ENCODE measurements around the gene TNNC1.

TNNC1 gene

DNA sequence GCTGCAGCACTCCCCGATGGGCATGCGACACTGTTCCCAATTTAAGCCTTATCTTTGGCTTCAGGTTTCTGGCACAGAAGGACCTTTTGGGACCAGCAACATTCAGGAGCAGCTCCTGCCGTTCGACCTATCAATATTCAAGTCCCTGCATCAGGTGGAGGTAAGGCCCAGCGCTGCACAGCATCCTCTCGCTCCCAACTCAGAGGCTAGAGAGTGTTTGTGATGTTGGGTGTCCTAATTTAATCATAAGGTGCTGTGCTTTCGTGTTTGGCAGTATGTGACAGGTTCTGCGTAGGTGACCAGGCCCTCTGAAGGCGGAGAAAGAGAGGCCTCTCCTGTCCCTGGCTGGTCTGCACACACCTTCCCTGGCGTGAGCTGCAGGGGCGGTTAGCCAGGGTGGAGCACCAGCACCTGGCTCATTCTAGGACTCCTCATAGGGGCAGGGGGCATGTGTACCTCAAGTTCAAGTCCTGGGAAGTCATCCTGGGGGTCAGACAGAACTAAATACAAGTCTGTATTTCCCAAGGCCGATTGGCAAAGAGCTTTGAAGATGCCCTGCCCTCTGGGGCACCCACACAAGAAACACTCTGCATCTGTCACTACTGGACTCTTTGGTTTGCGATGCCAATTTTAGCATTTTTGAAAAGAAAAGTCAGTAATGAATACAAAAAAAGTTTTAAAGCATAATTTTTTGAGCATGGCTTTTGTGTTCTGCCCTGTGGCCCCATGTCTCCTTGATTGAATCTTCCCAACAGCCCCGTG lies 18.6 kb upstream of the TNNC1 start:
- H3K9me3 ChIP-seq (ENCODE audit: control insufficient read depth, low read length) = no peaks in the 10 kb centered on the region
- no peak overlapping the region for H3K4me3 ChIP-seq (ENCODE audit: insufficient read depth, low read depth, low read length)
- no peaks in the 10 kb centered on the region for H3K4me1 ChIP-seq (ENCODE audit: control insufficient read depth, insufficient read depth, low read length)
- H3K36me3 ChIP-seq (ENCODE audit: control insufficient read depth, insufficient read depth, low read length) = peaks cover 63% of the 10 kb centered on the region
- H3K27ac ChIP-seq (ENCODE audit: insufficient read depth, low read depth, low read length, poor library complexity, severe bottlenecking) = no peak overlapping the region
- no peaks in the 10 kb centered on the region for H3K27me3 ChIP-seq (ENCODE audit: control insufficient read depth, insufficient read depth, low read length, poor library complexity, severe bottlenecking)
- WGBS, 2 experiments = 88% methylated on average over 14 of the region's 14 CpGs

DNA sequence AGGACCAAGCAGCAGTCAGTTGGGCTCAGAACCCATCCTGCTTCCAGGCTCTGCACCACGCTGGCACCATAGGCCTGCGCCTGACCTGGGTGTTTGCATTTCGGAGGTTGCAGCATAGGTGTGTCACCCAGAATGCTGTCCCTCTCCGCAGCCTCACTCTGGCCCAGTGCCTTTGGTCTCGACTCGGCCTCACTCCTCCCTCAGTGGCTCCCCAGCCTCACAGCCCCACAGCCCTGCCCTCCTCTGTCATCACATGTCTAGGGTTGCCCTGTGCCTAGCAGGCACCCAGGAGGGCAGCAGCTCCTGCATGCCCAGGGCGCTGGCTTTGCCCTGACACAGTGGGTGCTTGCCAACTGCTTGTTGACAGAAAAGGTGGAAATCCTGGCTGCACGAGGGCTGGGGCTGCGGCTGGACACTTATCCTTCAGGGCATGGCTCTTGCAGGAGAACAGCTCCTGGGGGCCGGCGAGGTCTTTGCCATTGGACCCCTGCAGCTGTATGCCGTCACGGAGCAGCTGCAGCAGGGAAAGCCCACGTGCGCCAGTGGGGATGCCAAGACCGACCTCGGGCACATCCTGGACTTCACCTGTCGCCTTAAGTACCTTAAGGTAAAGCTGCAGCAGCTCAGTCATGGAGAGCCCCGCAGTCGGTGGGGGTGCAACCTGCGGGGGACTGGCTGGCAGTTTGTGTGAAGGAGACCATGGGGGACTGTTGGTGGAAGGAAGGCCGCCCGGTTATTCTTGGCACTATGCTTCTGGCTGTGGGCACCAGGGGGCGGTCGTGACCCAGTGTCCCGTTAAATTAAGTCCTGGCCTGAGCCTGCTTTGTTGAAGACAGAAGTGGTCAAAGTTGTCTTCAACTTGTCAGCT lies 17.8 kb upstream of the TNNC1 start:
- 85 to 86% methylated on average over 26 of the region's 26 CpGs for WGBS, 2 experiments
- peaks cover 55% of the 10 kb centered on the region for H3K36me3 ChIP-seq (ENCODE audit: control insufficient read depth, insufficient read depth, low read length)
- H3K27ac ChIP-seq (ENCODE audit: insufficient read depth, low read depth, low read length, poor library complexity, severe bottlenecking) = no peak overlapping the region
- H3K27me3 ChIP-seq (ENCODE audit: control insufficient read depth, insufficient read depth, low read length, poor library complexity, severe bottlenecking) = no peaks in the 10 kb centered on the region
- no peaks in the 10 kb centered on the region for H3K4me1 ChIP-seq (ENCODE audit: control insufficient read depth, insufficient read depth, low read length)
- H3K4me3 ChIP-seq (ENCODE audit: insufficient read depth, low read depth, low read length) = no peak overlapping the region
- H3K9me3 ChIP-seq (ENCODE audit: control insufficient read depth, low read length) = no peaks in the 10 kb centered on the region

DNA sequence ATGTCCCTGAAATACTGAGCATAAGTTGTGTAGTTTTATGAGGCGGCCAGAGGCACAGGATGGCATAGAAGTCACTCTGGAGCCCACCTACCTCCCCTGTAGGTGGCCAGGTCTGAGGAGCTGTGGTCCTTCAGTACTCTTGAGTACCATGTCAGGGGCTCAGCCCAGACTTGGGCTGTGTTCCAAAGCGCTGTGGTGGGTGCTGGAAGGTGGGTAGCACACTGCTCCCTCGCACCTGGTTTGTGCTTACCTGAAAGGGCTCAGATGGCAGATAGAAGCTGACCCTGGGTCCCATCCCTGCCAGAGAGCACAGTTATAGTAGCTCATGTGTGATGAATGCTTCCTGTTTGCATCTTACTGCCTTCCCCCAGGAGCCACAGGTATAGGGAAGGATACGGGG lies 17.1 kb upstream of the TNNC1 start:
- peaks cover 48% of the 10 kb centered on the region for H3K36me3 ChIP-seq (ENCODE audit: control insufficient read depth, insufficient read depth, low read length)
- H3K27me3 ChIP-seq (ENCODE audit: control insufficient read depth, insufficient read depth, low read length, poor library complexity, severe bottlenecking) = no peaks in the 10 kb centered on the region
- no peak overlapping the region for H3K4me3 ChIP-seq (ENCODE audit: insufficient read depth, low read depth, low read length)
- WGBS, 2 experiments = 94 to 96% methylated on average over 4 of the region's 4 CpGs
- no peaks in the 10 kb centered on the region for H3K4me1 ChIP-seq (ENCODE audit: control insufficient read depth, insufficient read depth, low read length)
- H3K27ac ChIP-seq (ENCODE audit: insufficient read depth, low read depth, low read length, poor library complexity, severe bottlenecking) = no peak overlapping the region
- no peaks in the 10 kb centered on the region for H3K9me3 ChIP-seq (ENCODE audit: control insufficient read depth, low read length)

DNA sequence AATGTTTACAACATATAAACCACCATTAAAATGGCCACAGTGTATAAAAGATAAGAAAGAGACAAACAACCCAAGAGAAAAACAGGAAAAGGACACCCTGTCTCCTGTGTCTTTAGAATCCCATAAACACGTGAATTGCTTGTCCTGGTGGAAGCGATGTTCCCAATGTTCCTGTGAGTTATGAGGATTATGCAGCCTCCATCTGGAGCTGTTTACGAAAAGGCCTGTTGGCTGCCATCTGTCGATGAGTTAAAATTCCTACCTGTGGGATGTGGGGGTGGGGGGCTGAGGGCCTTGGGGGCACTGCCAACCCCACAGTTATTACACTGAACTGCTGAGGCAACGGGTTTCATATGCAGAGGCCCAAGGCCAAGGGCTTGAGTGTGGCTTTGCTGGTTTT lies 15.2 kb upstream of the TNNC1 start:
- no peak overlapping the region for H3K27ac ChIP-seq (ENCODE audit: insufficient read depth, low read depth, low read length, poor library complexity, severe bottlenecking)
- WGBS, 2 experiments = 93 to 94% methylated on average over 5 of the region's 5 CpGs
- H3K36me3 ChIP-seq (ENCODE audit: control insufficient read depth, insufficient read depth, low read length) = peaks cover 42% of the 10 kb centered on the region
- H3K4me3 ChIP-seq (ENCODE audit: insufficient read depth, low read depth, low read length) = no peak overlapping the region
- no peaks in the 10 kb centered on the region for H3K9me3 ChIP-seq (ENCODE audit: control insufficient read depth, low read length)
- no peaks in the 10 kb centered on the region for H3K27me3 ChIP-seq (ENCODE audit: control insufficient read depth, insufficient read depth, low read length, poor library complexity, severe bottlenecking)
- H3K4me1 ChIP-seq (ENCODE audit: control insufficient read depth, insufficient read depth, low read length) = no peaks in the 10 kb centered on the region

DNA sequence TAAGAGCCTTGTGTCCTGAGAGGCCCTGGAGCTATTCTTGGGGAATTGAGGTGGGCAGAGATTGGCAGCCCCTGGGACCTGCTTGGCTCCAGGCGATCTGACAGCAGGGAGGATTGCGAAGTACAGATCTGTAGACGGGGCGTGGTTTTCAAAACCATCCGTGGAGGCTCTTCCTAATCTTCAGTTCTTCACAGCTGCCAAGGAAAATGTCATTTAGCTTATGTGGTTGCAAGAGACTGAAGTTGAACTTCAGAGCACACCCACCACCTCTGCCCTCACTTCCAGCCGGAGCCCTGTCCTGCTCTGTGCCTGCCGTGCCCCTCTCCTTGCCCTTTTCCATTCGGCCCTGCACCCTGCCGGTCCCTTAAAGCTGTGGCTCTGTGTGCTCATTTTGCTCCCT lies 14.5 kb upstream of the TNNC1 start:
- H3K27ac ChIP-seq (ENCODE audit: insufficient read depth, low read depth, low read length, poor library complexity, severe bottlenecking) = no peak overlapping the region
- H3K4me1 ChIP-seq (ENCODE audit: control insufficient read depth, insufficient read depth, low read length) = no peaks in the 10 kb centered on the region
- 89 to 90% methylated on average over 9 of the region's 9 CpGs for WGBS, 2 experiments
- no peaks in the 10 kb centered on the region for H3K27me3 ChIP-seq (ENCODE audit: control insufficient read depth, insufficient read depth, low read length, poor library complexity, severe bottlenecking)
- no peak overlapping the region for H3K4me3 ChIP-seq (ENCODE audit: insufficient read depth, low read depth, low read length)
- no peaks in the 10 kb centered on the region for H3K9me3 ChIP-seq (ENCODE audit: control insufficient read depth, low read length)
- peaks cover 39% of the 10 kb centered on the region for H3K36me3 ChIP-seq (ENCODE audit: control insufficient read depth, insufficient read depth, low read length)

DNA sequence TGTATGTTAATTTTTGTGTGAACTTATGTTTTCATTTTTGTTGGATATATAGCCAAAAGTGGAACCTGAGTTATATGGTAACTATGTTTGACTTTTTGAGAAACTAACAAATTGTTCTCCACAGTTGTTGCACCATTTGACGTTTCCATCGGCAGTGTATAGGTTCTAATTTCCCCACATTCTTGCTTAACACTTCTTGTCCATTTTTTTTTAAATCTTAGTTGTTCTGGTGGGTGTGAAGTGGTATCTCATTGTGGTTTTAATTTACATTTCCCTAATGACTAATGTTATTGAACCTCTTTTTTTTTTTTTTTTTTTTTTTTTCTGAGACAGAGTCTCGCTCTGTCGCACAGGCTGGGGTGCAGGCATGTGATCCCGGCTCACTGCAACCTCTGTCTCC lies 9.6 kb upstream of the TNNC1 start:
- Histone ChIP-seq H3K4me3 (ENCODE audit: insufficient read depth, low read depth, low read length) (no peak overlapping the region), H3K36me3 (ENCODE audit: control insufficient read depth, insufficient read depth, low read length) (peaks cover 39% of the 10 kb centered on the region), H3K27me3 (ENCODE audit: control insufficient read depth, insufficient read depth, low read length, poor library complexity, severe bottlenecking) (no peaks in the 10 kb centered on the region), H3K9me3 (ENCODE audit: control insufficient read depth, low read length) (no peaks in the 10 kb centered on the region), H3K4me1 (ENCODE audit: control insufficient read depth, insufficient read depth, low read length) (no peaks in the 10 kb centered on the region), H3K27ac (ENCODE audit: insufficient read depth, low read depth, low read length, poor library complexity, severe bottlenecking) (no peak overlapping the region)
- 91 to 96% methylated on average over 3 of the region's 5 CpGs for WGBS, 2 experiments

DNA sequence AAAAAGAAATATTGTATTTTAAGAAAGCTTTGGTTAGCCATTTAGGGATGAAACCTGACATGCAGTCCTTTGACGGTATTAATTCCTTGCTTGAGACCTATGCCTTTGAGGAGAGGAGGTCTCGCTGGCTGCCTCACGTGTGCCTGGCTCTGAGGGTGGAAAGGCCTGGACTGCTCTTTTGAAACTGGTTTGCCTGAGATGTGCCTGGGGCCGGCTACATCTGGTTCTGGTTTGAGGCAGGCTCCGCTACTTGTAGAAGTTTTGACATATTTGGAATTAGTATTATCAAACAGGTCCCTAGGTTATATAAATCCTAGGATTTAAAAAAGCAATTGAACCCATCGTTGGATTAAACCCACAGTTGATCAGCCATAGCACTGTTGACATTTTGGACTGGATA lies 8.0 kb upstream of the TNNC1 start:
- H3K9me3 ChIP-seq (ENCODE audit: control insufficient read depth, low read length) = no peaks in the 10 kb centered on the region
- H3K36me3 ChIP-seq (ENCODE audit: control insufficient read depth, insufficient read depth, low read length) = peaks cover 48% of the 10 kb centered on the region
- H3K4me3 ChIP-seq (ENCODE audit: insufficient read depth, low read depth, low read length) = no peak overlapping the region
- H3K27ac ChIP-seq (ENCODE audit: insufficient read depth, low read depth, low read length, poor library complexity, severe bottlenecking) = no peak overlapping the region
- no peaks in the 10 kb centered on the region for H3K27me3 ChIP-seq (ENCODE audit: control insufficient read depth, insufficient read depth, low read length, poor library complexity, severe bottlenecking)
- 89 to 92% methylated on average over 6 of the region's 6 CpGs for WGBS, 2 experiments
- peaks cover 3% of the 10 kb centered on the region for H3K4me1 ChIP-seq (ENCODE audit: control insufficient read depth, insufficient read depth, low read length)

DNA sequence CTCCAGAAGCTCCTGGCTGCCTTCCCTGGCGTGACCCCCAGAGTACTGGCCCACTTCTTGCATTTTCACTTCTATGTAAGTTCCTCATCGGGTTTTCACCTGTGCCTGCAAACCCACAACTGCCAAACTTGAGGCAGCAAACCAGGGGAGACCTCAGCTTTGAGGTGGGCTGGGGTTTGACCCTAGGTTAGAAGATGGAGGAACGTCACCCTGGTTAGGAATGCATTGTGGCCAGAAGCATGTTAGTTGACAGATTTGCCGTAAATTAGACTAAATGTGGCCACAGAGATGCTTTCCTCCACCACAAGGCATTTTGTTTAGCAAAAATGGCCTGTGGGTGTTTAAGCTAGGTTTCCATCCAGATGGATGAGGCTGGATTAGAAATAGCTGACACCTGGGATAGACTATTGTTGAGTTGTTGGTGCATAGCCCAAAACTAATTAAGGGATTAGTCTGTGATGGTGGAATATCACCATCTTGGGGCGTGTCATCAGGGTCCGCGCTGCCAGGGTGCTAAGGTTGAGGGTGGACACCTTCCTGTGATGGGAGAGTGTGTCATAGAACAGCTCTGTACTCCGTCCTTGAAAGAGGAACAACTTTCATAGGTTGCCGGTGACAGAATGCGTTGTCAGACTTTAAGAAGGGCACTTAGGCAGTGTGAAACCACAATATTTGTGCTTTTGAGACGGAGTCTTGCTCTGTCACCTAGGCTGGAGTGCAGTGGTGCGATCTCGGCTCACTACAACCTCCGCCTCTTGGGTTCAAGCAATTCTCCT lies 5.1 kb upstream of the TNNC1 start:
- Histone ChIP-seq H3K9me3 (ENCODE audit: control insufficient read depth, low read length) (no peaks in the 10 kb centered on the region), H3K36me3 (ENCODE audit: control insufficient read depth, insufficient read depth, low read length) (peaks cover 40% of the 10 kb centered on the region), H3K27me3 (ENCODE audit: control insufficient read depth, insufficient read depth, low read length, poor library complexity, severe bottlenecking) (no peaks in the 10 kb centered on the region), H3K27ac (ENCODE audit: insufficient read depth, low read depth, low read length, poor library complexity, severe bottlenecking) (no peak overlapping the region), H3K4me3 (ENCODE audit: insufficient read depth, low read depth, low read length) (no peak overlapping the region), H3K4me1 (ENCODE audit: control insufficient read depth, insufficient read depth, low read length) (peaks cover 4% of the 10 kb centered on the region)
- WGBS, 2 experiments = 95% methylated on average over 14 of the region's 14 CpGs

DNA sequence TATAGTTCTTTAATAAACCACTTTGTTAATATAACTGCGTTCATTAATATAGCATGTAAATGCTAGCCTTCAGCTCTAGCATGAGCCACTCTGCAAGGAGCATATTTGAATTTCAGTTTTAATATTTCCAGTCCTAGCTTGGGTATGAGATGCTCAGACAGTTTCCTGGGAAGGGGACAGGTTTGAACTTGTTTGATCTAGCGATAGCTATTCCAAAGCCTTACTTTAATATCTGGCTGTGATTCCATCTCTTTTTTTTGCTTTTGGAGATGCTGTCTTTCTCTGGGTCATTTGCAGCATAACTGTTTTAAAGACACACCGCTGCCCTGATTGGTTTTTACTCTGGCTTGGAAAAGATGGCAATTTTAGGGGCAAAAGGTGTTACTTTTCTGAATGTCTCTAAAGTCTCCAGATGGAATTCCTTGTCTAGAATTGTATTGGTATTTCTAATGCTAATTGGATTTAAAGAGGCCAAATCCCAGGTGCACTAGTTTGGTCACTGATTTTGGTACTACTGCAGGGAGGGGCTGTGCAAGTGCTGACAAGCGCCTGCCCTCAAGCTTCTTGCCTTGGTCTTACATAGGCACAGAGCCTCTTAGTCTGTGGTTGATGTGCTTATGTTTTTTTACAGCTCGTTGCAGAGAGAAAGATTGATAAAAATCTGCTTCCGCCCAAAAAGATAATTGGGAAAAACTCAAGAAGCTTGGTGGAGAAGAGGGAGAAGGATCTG lies 4.4 kb upstream of the TNNC1 start:
- H3K4me3 ChIP-seq (ENCODE audit: insufficient read depth, low read depth, low read length) = no peak overlapping the region
- peaks cover 36% of the 10 kb centered on the region for H3K36me3 ChIP-seq (ENCODE audit: control insufficient read depth, insufficient read depth, low read length)
- H3K27me3 ChIP-seq (ENCODE audit: control insufficient read depth, insufficient read depth, low read length, poor library complexity, severe bottlenecking) = no peaks in the 10 kb centered on the region
- 79 to 96% methylated on average over 5 to 6 of the region's 6 CpGs for WGBS, 2 experiments
- H3K9me3 ChIP-seq (ENCODE audit: control insufficient read depth, low read length) = no peaks in the 10 kb centered on the region
- no peak overlapping the region for H3K27ac ChIP-seq (ENCODE audit: insufficient read depth, low read depth, low read length, poor library complexity, severe bottlenecking)
- peaks cover 9% of the 10 kb centered on the region for H3K4me1 ChIP-seq (ENCODE audit: control insufficient read depth, insufficient read depth, low read length)

Measured in ectodermal cell (in vitro differentiated cells).